Measurements from ENCODE around the gene FBXL3.

Gene FBXL3

GRCh38 chr13:77026861-77027621 lies at the start of gene FBXL3:
TSS of gene FBXL3 (minus strand) at chr13:77027159. CDS start at chr13:77021860, 5,299 bp downstream.
- TF ChIP-seq CTCF (IDR thresholded peaks at IDR 0.05; ENCODE audit: borderline replicate concordance, insufficient read depth, low read depth, low read length): no peak

GRCh38 chr13:77067519-77067918 lies 40.6 kb upstream of the FBXL3 start:
- no peak overlapping the region for H3K4me3 ChIP-seq (ENCODE audit: low read depth, low read length)
- no peak for TF ChIP-seq CTCF (IDR thresholded peaks at IDR 0.05; ENCODE audit: borderline replicate concordance, insufficient read depth, low read depth, low read length)

More at GRCh38 chr13:77026861-77027621, at the start of gene FBXL3:
- H3K4me3 ChIP-seq (ENCODE audit: low read depth, low read length): peak within 1 kb of the TSS; percentile 73

- no peak for TF ChIP-seq CTCF (IDR thresholded peaks at IDR 0.05; ENCODE audit: borderline replicate concordance, insufficient read depth, low read depth, low read length)
- H3K4me3 ChIP-seq (ENCODE audit: low read depth, low read length): no peak overlapping the region
Observed at GRCh38 chr13:77065461-77066147, 38.6 kb upstream of the FBXL3 start.

- no peak overlapping the region for H3K4me3 ChIP-seq (ENCODE audit: low read depth, low read length)
- no peak for TF ChIP-seq CTCF (IDR thresholded peaks at IDR 0.05; ENCODE audit: borderline replicate concordance, insufficient read depth, low read depth, low read length)
Observed at GRCh38 chr13:77062097-77062496, 35.1 kb upstream of the FBXL3 start.

GRCh38 chr13:77061362-77061761 lies 34.4 kb upstream of the FBXL3 start:
- no peak overlapping the region for H3K4me3 ChIP-seq (ENCODE audit: low read depth, low read length)
- no peak for TF ChIP-seq CTCF (IDR thresholded peaks at IDR 0.05; ENCODE audit: borderline replicate concordance, insufficient read depth, low read depth, low read length)

- no peak for TF ChIP-seq CTCF (IDR thresholded peaks at IDR 0.05; ENCODE audit: borderline replicate concordance, insufficient read depth, low read depth, low read length)
Observed at GRCh38 chr13:77056886-77057285, 29.9 kb upstream of the FBXL3 start.

GRCh38 chr13:77056382-77056781 lies 29.4 kb upstream of the FBXL3 start:
- H3K4me3 ChIP-seq (ENCODE audit: low read depth, low read length): no peak overlapping the region
- TF ChIP-seq CTCF (IDR thresholded peaks at IDR 0.05; ENCODE audit: borderline replicate concordance, insufficient read depth, low read depth, low read length): no peak

More at GRCh38 chr13:77056886-77057285, 29.9 kb upstream of the FBXL3 start:
- no peak overlapping the region for H3K4me3 ChIP-seq (ENCODE audit: low read depth, low read length)
